Stimulated activated CD4-positive, alpha-beta T cell treated with anti-CD3 and anti-CD28 coated beads, TNF-alpha, amount 100 ng/mL, for 1 hour (primary cell): ENCODE data around the gene TINCR.
"Not testable (repeated sequence)": the region's sequence is repeated elsewhere in the genome, so short reads cannot be mapped to it uniquely, and the experiment has no call there.

ENCODE experiments used
- DNase-seq, 3 donors: peaks; one replicate each; pipeline ENCODE4 v3.0.0-alpha.2; 2020; ENCODE audit warnings: low read depth in 3 of 3, low spot score in 1 of 3

The TINCR gene

DNA sequence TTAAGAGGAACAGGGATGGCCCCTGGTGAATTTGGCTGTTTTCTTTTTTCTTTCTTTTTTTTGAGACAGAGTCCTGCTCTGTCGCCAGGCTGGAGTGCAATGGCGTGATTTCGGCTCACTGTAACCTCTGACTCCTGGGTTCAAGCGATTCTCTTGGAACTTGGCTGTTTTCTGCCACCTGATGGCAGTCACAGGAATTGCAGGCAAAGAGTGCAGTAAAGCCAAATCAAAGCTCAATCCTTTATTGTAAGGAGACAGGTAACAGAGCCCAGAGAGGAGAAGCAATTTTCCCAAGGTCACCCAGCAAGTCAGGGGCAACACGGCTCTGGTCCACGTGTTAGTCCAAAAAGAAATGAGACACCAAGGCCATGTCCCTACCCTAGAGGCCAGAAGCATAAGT lies 6.2 kb downstream of the TINCR start:
- no peak for DNase-seq

- DNase-seq: no peak
Observed at GRCh38 chr19:5560156-5560555, 7.6 kb downstream of the TINCR start.

DNA sequence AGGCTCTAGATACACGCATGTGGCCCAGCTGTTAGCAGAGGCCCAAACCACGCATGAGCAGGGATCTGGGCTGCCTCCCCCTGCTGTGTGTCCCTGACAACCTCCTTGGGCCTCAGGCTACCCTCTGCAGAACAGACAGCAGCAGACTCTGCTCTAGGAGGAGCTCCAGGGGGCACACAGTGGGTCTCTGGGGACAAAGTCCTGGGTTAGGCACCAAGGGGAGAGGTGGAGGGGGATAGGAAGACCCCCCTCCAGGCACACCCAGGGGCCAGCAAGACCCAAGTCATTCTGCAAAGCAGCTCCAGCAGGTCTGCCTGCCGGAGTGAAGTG lies 8.0 kb downstream of the TINCR start:
- no peak for DNase-seq

DNA sequence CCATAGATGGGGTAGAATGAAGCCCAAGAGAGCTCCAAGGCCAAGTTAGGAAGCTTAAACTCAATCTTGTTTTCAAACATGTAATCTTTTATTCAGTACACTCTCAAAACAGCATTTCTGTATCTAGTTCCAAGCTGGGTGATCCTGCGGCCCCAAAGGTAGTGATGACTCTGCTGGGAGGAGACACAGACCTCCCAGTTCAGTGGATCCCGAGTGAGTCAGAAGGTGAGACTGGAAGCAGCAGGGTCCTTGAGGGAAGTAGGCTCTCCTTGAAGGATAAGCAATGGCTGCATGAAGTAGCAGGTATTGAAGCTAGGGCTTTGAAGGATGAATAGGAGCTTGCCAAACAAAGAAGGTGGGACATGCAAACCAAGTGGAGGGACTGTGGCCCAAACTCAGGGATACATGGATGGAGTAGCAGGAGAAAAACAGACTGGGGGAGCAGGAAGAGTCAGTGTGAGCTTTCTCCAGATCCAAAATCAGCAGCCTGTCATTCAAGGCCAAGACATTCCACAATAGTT lies 9.6 kb downstream of the TINCR start:
- no peak for DNase-seq

- no peak for DNase-seq
Observed at GRCh38 chr19:5557691-5558090, 10.1 kb downstream of the TINCR start.

GRCh38 chr19:5554828-5555227 lies 12.9 kb downstream of the TINCR start:
- DNase-seq: no peak

DNA sequence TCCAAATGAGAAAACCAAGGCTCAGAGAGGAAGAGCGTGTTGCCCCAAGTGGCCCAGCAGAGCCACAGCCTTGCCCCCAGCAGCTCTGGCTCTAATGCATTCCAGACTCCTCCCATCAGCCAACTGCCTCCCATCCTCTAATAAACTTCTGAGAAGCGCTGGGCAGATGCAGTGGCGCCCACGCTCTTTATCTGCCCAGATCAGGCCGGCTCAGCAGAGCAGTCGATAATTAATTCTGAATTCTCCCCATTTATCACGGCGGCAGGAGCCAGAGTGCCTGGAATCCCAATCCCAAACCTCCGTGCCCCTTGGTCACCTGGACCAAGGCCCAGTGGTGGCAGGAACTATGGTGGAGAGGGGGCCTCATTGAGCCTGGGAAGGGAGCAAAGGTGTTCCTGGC lies 13.9 kb downstream of the TINCR start:
- no peak for DNase-seq

DNA sequence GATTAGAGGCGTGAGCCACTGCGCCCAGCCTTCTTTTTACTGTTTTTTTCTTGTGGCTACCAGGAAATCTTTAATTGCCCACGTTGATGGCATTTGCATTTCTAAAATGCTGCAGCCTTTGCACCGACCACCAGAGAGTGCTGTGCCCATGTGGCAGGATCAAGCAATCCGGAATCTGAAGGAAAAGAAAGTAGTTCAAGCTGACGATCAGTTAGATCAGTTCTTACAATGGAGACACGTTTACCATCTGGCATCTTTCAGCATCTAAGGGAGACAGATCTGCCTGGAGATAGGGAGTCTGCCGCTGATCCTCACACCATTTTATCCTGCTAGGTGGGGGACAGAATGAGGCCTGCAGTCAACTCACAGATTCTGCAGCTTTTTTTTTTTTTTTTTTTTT lies 19.9 kb downstream of the TINCR start:
- no peak for DNase-seq

DNA sequence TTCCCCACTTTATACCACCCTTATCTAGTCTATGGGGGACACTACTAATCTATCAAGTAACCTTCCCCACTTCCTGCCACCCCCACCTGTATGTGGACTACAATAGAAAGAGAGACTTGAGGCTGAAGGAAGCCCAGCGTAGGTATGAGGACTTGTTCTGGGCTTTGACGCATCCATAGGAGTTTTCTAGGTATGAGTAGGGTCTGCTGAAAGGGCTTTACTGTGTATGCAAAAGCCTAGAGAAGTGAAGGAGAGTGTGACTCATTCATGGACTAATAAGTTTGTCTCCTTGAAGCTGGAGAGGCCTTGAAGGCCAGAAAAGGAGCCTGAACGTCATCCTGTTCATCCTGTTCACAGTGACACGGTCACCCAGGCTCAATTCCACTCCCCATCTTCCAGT lies 21.8 kb downstream of the TINCR start:
- DNase-seq: no peak

DNA sequence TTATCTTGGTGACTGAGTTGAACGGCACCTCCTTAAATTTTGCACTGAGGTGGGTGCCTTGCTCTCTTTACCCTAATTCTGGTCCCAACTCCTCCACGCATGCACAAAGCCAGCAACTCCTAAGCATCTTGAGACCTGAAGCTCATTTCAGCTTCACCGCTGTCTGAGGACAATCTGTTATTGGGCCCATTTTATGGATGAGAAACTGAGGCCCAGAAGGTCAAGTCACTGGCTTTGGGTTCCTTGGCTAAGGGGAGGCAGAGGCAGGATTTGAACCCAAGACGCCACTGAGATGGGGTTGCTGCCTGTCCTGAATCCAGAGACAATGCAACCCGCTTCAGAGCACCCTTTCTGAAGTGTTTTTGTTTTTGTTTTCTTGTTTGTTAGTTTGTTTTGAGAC lies 22.7 kb downstream of the TINCR start:
- DNase-seq: no peak

GRCh38 chr19:5542665-5543064 lies 25.1 kb downstream of the TINCR start:
- DNase-seq: no peak

DNA sequence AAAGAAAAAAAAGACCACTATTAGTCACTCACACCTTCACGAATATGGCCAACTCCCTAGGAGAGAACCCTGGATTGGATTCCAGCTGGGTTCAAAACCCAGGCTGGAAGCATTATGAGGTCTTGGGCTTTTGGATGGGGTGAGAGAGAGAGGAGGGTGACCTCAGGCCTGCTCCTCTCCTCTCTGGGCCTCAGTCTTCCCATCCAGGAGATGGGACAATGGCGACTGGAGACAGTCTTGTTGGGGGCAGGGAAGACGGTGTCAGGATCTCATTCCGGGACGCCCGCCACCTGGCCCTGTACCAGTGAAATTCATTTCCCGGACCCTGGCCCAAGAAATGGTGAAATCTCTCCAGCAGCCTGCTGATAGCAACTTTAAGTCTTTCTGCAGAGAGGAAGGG lies 26.3 kb downstream of the TINCR start:
- no peak for DNase-seq

- DNase-seq: no peak
Observed at GRCh38 chr19:5540208-5540607, 27.5 kb downstream of the TINCR start.

DNA sequence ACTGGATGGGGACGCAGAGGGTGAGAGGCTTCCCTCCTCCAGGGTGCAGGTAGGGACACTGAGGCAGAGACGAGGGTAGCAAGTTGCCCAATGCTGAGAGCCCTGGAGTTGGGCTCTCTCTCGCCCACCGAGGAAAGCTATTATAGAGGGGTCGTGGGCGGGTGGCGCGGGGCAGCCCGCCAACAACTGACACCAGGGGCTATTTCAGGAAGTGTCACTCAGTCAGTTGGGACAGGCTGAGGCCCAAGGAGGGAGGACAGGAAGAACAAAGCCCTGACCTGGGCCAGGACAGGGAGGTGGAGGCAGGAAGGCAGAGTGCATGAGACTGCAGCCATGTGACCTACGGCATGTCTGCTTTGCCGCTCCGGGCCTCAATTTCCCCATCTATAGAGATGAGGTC lies 29.9 kb downstream of the TINCR start:
- no peak for DNase-seq

- not testable (repeated sequence) for DNase-seq
Observed at GRCh38 chr19:5536982-5537579, 30.7 kb downstream of the TINCR start.

DNA sequence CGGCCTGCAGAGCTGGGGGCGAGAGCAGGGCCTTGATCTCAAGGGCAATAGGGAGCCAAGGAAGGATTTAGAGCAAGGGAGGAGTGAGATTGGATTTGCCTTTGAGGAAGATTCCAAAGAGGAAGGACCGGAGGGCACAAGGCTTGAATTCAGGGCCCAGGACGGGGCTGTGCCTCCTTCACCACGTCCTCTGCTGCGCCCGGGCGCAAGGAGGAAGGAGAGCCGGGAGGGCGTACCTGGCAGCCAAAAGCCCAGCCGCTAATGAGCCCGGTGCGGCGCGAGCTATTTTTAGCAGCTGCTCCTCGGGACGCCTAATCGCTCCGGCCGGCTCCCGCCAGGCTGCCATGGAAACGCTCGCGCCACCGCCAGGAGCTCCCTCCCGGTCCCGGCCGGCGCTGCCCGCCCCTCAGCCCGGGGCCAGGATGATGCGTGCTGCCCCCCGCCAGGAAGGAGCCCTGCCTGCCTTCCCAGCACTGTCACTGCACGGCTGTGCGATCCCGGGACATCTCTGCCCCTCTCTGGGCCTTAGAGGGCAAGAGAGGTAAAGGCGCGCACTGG lies 31.3 kb downstream of the TINCR start:
- DNase-seq: no peak

DNA sequence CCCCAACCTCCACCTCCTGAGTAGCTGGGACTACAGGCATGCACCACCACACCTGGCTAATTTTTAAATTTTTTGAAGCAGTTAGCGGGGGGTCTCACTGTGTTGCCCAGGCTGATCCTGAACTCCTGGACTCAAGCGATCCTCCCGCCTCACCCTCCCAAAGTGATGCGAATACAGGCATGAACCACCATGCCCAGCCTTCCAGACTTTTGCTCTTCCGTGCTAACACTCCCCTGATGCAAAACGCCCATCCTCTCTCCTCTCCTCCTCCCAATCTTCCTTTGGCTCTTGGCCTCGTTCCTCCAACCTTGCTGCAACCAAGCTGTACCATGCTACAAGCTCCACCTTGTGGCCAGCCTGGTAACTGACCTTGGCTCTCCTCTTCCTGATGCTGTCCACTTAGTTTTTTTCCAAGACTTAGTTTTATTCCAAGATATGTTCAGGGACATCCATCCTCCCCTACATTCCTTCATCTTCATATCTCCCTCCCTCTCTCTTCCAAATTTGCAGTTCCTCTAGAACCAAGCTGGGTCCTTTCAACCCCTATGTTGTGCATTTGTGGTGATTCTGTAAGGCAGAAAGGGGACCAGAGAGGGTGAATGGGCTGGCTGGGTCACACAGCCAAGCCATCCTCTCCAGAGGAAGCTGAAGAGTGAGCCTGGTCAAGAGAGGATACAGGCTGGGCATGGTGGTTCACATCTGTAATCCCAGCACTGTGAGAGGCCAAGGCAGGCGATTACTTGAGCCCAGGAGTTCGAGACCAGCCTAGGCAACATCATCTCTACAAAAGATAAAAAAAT lies 32.8 kb downstream of the TINCR start:
- DNase-seq: peak in 1 of 3 donors; percentile 6

DNA sequence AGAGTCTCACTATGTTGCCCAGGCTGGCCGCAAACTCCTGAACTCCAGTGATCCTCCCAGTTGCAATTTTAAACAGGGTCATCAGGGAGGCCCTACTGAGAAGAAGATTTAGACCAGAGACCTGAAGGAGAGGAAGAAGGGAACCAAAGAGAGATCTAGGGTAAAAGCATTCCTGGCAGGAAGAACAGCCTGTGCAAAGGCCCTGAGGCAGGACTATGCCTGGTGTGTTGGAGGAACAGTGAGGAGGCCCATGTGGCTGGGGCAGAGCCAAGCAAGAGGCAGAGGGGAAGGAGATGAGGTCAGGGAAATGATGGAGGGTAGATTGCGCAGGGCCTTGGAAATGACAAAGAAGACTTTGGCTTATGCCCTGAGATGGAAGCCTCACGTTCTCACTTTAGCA lies 34.5 kb downstream of the TINCR start:
- DNase-seq: no peak

- DNase-seq: no peak
Observed at GRCh38 chr19:5530701-5531100, 37.1 kb downstream of the TINCR start.

- no peak for DNase-seq
Observed at GRCh38 chr19:5526691-5527090, 41.1 kb downstream of the TINCR start.

DNA sequence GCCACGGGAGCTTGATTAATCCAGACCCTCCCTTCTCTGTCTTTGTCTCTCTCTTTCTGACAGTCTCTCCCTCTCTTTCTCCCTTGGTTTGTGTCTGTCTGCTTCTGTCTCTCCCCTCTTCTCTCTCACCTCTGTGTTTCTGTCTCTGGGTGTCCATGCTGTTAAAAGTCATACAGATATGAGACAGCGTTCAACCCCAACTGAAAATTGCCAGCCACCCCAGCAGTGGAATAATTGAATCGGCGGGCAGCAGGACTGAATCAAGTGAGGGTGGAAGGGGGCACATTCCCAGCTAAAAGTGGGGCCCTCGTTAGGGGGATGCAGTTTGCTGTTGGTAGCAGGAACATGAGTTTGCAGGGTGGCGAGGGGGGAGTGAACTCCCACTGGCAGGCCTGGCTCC lies 43.7 kb downstream of the TINCR start:
- no peak for DNase-seq

DNA sequence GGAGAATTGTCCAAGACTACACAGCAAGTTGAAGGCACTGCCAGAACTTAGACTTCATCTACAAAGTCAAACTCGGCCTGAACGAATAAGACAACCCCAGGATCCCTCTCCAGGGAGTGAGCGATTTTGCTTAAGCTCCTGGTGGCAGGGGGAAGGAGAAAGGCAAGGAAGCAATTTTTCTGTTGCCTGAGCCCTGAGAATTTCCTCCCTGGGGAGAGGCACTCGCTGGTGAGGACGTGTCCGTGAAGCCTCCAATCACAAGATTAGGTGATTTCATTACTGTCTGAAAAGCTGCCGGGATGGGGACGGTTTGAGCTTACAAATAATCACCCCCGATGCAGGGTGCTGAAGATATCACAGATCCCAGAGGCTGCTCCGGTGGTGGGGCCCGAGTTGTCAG lies 45.6 kb downstream of the TINCR start:
- DNase-seq: no peak

DNA sequence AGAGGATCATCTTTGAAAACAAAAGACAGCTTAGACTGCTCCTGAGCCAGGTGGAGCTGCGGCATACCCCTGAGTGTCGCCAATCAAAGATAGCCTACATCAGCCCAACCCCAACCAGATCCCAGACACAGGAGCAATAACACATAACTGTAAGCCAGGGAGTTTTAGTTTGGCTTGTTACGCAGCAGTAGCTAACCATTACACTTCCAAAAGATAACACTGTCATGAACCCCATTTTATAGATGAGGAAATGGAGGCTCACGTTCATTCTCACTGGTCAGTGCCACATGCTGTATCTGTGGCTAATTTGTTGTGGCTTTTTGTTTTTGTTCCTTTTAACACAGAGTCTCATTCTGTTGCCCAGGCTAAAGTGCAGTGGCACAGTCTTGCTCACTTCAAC lies 47.3 kb downstream of the TINCR start:
- no peak for DNase-seq
